HG03521 (cell line): Measurements from ENCODE around the gene DRC7.

Source experiments
- ATAC-seq: cut with Tn5 transposase; IDR thresholded peaks from one replicate; pipeline ENCODE4 v1.9.1; 2021; ENCODE audit warnings: mild to moderate bottlenecking, moderate library complexity; ENCODE audit not compliant: unreplicated experiment

The DRC7 gene

GRCh38 chr16:57694725-57695679, at the start of gene DRC7:
Gene DRC7, plus strand, starts transcription at chr16:57694806. Its CDS starts 3,144 bp downstream, at chr16:57697950.
- no peak for ATAC-seq

GRCh38 chr16:57645169-57645568, 49.4 kb upstream of the DRC7 start:
- ATAC-seq, result no peak

GRCh38 chr16:57645691-57646387, 48.8 kb upstream of the DRC7 start:
- ATAC-seq, result no peak

- no peak for ATAC-seq
These were observed 48.1 kb upstream of the DRC7 start for GRCh38 chr16:57646388-57647039.

GRCh38 chr16:57647136-57647875, 47.3 kb upstream of the DRC7 start:
- ATAC-seq, result no peak

- ATAC-seq, result no peak
These were observed 46.5 kb upstream of the DRC7 start for GRCh38 chr16:57648125-57648524.

GRCh38 chr16:57648581-57649442, 45.8 kb upstream of the DRC7 start:
- no peak for ATAC-seq

- ATAC-seq, result no peak
These were observed 45.2 kb upstream of the DRC7 start for GRCh38 chr16:57649443-57649751.

- no peak for ATAC-seq
These were observed 44.8 kb upstream of the DRC7 start for GRCh38 chr16:57649846-57650245.

GRCh38 chr16:57651344-57652333, 43.0 kb upstream of the DRC7 start:
- ATAC-seq, result no peak

- no peak for ATAC-seq
These were observed 41.7 kb upstream of the DRC7 start for GRCh38 chr16:57652695-57653471.

GRCh38 chr16:57653936-57654335, 40.7 kb upstream of the DRC7 start:
- ATAC-seq, result no peak

GRCh38 chr16:57656342-57656955, 38.2 kb upstream of the DRC7 start:
- no peak for ATAC-seq

- no peak for ATAC-seq
These were observed 37.4 kb upstream of the DRC7 start for GRCh38 chr16:57657228-57657627.

- no peak for ATAC-seq
These were observed 36.3 kb upstream of the DRC7 start for GRCh38 chr16:57658130-57658877.

- no peak for ATAC-seq
These were observed 35.5 kb upstream of the DRC7 start for GRCh38 chr16:57658878-57659674.
